ENCODE data around the gene FLT4. TPM values are rescaled to one million over a fixed set of nuclear protein-coding genes. Genes with fewer than 3 reads are reported as not detected.

The FLT4 gene
- total RNA-seq, 1 experiment from 2014 or later: 0.10 TPM

DNA sequence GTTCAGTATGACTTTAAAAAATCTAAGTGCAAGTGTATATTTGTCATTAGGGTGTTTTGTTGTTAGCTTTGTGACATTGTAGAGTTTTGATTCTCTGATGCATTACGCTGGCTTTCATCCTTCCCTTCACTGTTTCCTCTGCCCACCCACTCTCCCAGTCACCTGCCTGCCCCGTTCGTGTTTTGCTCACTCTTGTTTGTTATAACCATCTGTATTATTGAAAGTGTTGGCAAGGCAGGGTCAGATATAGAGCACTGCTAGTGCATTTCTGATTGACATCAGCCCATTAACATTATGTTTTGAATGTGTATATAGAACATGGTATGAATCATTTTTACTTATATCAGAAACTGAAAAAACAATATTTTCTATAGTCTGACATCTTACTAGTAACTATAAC lies 85.4 kb downstream of the FLT4 start:
- H3K9me3 ChIP-seq: no peaks in the 10 kb centered on the region
- DNase-seq: no peak
- no peak overlapping the region for H3K4me3 ChIP-seq
- H3K36me3 ChIP-seq: peaks cover 52% of the 10 kb centered on the region
- H3K27me3 ChIP-seq: no peaks in the 10 kb centered on the region

- Histone ChIP-seq H3K36me3 (peaks cover 40% of the 10 kb centered on the region), H3K9me3 (no peaks in the 10 kb centered on the region), H3K27me3 (no peaks in the 10 kb centered on the region), H3K4me3 (no peak overlapping the region)
- no peak for DNase-seq
These were observed 91.2 kb downstream of the FLT4 start for GRCh38 chr5:180558232-180558631.

DNA sequence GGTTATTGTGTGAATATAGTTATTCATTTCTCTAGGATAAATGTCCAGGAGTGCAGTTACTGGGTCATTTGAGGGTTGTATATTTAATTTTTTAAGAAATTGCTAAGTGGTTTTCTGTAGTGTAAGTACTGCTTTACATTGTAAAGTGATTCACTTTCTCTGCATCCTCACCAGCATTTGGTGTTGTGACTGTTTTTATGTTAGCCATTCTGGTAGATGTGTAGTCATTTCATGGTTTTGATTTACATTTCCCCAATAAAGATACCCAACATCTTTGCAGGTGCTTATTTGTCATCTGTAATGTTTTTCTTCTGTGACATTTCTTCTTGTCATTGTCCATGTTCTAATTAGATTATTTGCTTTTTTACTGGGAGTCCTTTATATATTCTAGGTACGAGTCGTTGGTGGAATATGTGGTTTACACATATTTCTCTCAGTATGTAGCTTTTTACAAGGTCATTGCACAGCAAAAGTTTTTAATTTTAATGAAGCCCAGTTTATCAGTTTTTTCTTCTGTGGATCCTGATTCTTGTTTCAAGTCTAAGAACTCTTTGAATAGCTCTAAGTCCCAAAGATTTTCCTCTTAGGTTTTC lies 92.1 kb downstream of the FLT4 start:
- no peaks in the 10 kb centered on the region for H3K9me3 ChIP-seq
- H3K4me3 ChIP-seq: no peak overlapping the region
- H3K36me3 ChIP-seq: peaks cover 45% of the 10 kb centered on the region
- H3K27me3 ChIP-seq: no peaks in the 10 kb centered on the region
- no peak for DNase-seq

GRCh38 chr5:180555168-180555921 lies 94.1 kb downstream of the FLT4 start:
- no peak for DNase-seq
- no peak overlapping the region for H3K4me3 ChIP-seq

GRCh38 chr5:180553530-180553929 lies 95.9 kb downstream of the FLT4 start:
- H3K36me3 ChIP-seq: peaks cover 59% of the 10 kb centered on the region
- no peaks in the 10 kb centered on the region for H3K9me3 ChIP-seq
- DNase-seq: no peak
- H3K27me3 ChIP-seq: no peaks in the 10 kb centered on the region
- H3K4me3 ChIP-seq: no peak overlapping the region

More at GRCh38 chr5:180555168-180555921, 94.1 kb downstream of the FLT4 start:
- Histone ChIP-seq H3K36me3 (peaks cover 50% of the 10 kb centered on the region), H3K9me3 (no peaks in the 10 kb centered on the region), H3K27me3 (no peaks in the 10 kb centered on the region)

Other genes with a start within 250 kb of the FLT4 start
- gene CNOT6, start 155.2 kb downstream of the FLT4 start, total RNA-seq (2014; rRNA removed; shearing (Covaris generic); ENCODE audit: low replicate concordance): 11.4 and 12.5 TPM in 2 replicates
- gene SCGB3A1, start 58.1 kb downstream of the FLT4 start, total RNA-seq (2014; rRNA removed; shearing (Covaris generic); ENCODE audit: low replicate concordance): not detected in 2 replicates
- gene OR2Y1, start 90.5 kb upstream of the FLT4 start, total RNA-seq (2014; rRNA removed; shearing (Covaris generic); ENCODE audit: low replicate concordance): not detected in 2 replicates
- gene MGAT1, start 153.2 kb upstream of the FLT4 start, total RNA-seq (2014; rRNA removed; shearing (Covaris generic); ENCODE audit: low replicate concordance): 186 and 189 TPM in 2 replicates
- gene ZFP62, start 211.7 kb upstream of the FLT4 start, total RNA-seq (2014; rRNA removed; shearing (Covaris generic); ENCODE audit: low replicate concordance): 23.6 and 52.7 TPM in 2 replicates
- gene BTNL8, start 249.6 kb upstream of the FLT4 start, total RNA-seq (2014; rRNA removed; shearing (Covaris generic); ENCODE audit: low replicate concordance): not detected in 2 replicates